Dendritic cell treated with granulocyte-macrophage colony-stimulating factor and Interleukin-4, amounts not matched to agents 40 ng/mL and 50 ng/mL, for 4 days (primary cell): ENCODE results near the gene PRKG1.
"Not testable (repeated sequence)": the region's sequence is repeated elsewhere in the genome, so short reads cannot be mapped to it uniquely, and the experiment has no call there.

ENCODE experiments used
- H3K27ac Mint-ChIP-seq: one replicate; pipeline ENCODE4 v1.8.0; 2022; ENCODE audit warnings: mild to moderate bottlenecking, mixed read lengths
- H3K27me3 Mint-ChIP-seq: one replicate; pipeline ENCODE4 v1.8.0; 2022; ENCODE audit warnings: mild to moderate bottlenecking, mixed read lengths
- H3K36me3 Mint-ChIP-seq: one replicate; pipeline ENCODE4 v1.8.0; 2022; ENCODE audit warnings: low read depth, mixed read lengths
- H3K4me1 Mint-ChIP-seq: one replicate; pipeline ENCODE4 v1.8.0; 2022; ENCODE audit warnings: low read depth, mixed read lengths
- H3K4me3 Mint-ChIP-seq: one replicate; pipeline ENCODE4 v1.8.0; 2022; ENCODE audit warnings: mild to moderate bottlenecking, moderate library complexity, mixed read lengths
- H3K9me3 Mint-ChIP-seq: one replicate; pipeline ENCODE4 v1.8.0; 2022; ENCODE audit warnings: mixed read lengths
- intact Hi-C: fragments of 100-400 bp; cut with micrococcal nuclease; formaldehyde crosslinking; loops from one replicate; pipeline ENCODE4 v1.15.0; 2022

The PRKG1 gene

DNA sequence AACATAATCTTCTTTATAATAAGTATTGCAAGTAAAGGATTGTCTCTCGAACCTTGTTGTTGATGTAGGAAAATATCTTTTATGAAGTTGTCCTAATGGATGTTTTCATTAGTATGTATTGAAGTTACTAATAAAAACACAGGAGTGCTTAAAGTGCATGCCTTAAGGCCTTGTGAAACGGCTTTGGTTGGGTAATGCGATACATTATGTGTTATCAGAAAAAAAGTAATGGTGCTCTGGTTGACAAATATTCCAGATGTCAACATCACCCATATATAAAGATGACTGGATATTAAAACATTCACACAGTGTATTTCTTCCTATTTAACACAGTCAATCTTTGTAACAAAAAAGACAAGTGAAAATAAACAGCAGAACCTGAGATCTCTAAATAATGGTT lies 310.7 kb downstream of the PRKG1 start:
- Mint-ChIP-seq H3K4me3 (no peak overlapping the region), H3K27ac (peak overlapping the region; percentile 19), H3K36me3 (no peaks in the 10 kb centered on the region), H3K9me3 (no peaks in the 10 kb centered on the region), H3K27me3 (no peaks in the 10 kb centered on the region), H3K4me1 (peaks cover 6% of the 10 kb centered on the region)
- intact Hi-C loops = loop anchor here (5.0 kb wide), 1 partner anchor 832 kb away; no protein-coding TSS in a partner anchor

DNA sequence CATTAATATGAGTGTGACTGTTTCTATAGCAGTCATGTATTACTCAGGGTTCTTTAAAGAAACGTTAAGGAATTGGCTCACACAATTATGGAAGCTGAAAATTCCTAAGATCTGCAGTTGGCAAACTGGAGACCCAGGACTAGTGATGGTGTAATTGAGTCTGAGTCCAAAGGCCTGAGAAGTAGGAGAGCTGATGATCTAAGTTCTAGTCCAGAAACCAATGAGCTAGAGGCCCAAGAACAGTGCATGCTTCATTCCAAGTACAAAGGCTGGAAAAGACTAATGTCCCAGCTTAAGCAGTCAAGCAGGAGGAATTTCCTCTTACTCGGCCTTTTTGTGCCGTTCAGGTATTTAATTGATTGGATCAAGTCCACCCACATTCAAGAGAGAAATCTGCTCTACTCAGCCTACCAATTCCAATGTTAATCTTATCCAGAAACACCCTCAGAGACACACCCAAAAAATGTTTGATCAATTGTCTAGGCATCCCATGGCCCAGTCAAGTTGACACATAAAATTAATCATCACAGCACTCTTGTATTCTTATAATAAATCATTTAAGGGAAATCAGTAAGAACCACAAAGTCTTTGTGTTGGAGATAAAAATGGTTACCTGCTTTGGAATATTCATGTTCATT lies 312.1 kb downstream of the PRKG1 start:
- no peak overlapping the region for H3K27ac Mint-ChIP-seq
- H3K36me3 Mint-ChIP-seq = no peaks in the 10 kb centered on the region
- intact Hi-C loops = loop anchor here (5.0 kb wide), 1 partner anchor 831 kb away; no protein-coding TSS in a partner anchor
- peaks cover 6% of the 10 kb centered on the region for H3K4me1 Mint-ChIP-seq
- H3K9me3 Mint-ChIP-seq = no peaks in the 10 kb centered on the region
- no peaks in the 10 kb centered on the region for H3K27me3 Mint-ChIP-seq
- H3K4me3 Mint-ChIP-seq = no peak overlapping the region

DNA sequence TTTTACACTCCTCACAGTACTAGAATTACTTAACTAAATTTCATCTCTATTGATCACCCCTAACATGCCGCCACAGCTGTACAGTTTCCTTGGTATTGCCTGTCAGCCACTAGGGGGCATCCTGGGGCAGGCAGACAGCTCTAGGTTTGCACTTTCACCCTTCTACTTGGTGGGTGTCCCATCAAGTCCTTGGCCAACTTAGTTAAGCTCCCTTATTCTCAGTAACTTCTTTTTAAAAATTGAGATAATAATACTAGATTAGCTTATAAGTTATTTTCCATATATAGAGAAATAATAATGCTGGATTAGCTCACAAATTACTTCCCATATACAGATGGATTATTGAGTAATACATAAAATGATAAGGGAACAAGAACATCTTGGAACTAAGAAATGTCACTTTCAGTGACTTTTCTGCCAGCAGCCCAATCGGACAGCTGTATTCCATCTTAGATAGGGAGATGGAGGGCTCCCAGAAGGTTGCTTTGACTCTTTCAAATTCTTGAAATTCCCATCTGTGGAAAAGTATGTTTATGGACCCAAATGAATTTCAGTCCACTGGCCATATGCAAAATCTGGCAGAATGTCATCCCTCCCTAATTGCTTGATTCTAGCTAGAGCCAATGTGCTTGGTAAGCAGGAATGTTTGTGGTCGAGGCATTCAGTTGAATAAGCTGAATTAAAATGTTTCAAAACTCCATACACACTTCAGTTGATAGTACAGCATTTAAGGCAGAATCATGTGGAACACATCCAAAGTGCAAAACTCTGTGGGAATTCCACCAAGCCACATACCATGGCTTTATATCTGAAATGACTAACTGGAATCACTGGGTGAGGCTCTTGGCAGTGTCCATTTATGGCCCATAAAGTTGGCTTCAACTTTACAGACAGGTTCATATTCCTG lies 315.4 kb downstream of the PRKG1 start:
- Mint-ChIP-seq H3K9me3 (no peaks in the 10 kb centered on the region), H3K27ac (no peak overlapping the region), H3K36me3 (no peaks in the 10 kb centered on the region), H3K4me1 (peaks cover 1% of the 10 kb centered on the region), H3K4me3 (no peak overlapping the region), H3K27me3 (no peaks in the 10 kb centered on the region)
- intact Hi-C loops = loop anchor here (1.0 to 5.0 kb wide), 2 partner anchors 571 to 828 kb away; no protein-coding TSS in a partner anchor

DNA sequence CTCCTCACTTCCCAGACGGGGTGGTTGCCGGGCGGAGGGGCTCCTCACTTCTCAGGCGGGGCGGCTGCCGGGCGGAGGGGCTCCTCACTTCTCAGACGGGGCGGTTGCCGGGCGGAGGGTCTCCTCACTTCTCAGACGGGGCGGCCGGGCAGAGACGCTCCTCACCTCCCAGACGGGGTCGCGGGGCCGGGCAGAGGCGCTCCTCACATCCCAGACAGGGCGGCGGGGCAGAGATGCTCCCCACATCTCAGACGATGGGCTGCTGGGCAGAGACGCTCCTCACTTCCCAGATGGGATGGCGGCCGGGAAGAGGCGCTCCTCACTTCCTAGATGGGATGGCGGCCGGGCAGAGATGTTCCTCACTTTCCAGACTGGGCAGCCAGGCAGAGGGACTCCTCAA lies 318.7 kb downstream of the PRKG1 start:
- H3K4me3 Mint-ChIP-seq, H3K36me3 Mint-ChIP-seq, H3K4me1 Mint-ChIP-seq, H3K27ac Mint-ChIP-seq, H3K9me3 Mint-ChIP-seq, intact Hi-C loops, H3K27me3 Mint-ChIP-seq: not testable (repeated sequence)

DNA sequence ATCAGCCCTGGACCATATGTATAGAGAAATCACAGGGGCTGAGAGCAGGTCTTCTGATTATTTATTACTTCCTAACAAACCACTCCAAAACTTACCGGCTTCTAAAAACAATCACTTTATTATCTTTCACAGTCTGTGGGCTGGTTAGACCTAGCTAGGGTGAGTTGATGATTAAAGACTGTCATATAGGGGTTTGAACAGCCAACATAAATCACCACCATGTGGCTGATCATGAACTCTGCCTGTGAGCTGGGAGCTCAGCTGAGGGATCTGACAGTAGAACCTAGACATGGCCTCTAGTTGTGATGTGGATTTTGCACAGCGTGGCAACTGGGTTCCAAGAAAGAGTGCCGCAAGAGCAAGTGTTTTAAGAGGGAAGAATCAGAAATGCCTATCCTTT lies 319.8 kb downstream of the PRKG1 start:
- Mint-ChIP-seq H3K36me3 (no peaks in the 10 kb centered on the region), H3K27me3 (no peaks in the 10 kb centered on the region), H3K4me3 (no peak overlapping the region), H3K4me1 (no peaks in the 10 kb centered on the region), H3K27ac (no peak overlapping the region), H3K9me3 (no peaks in the 10 kb centered on the region)
- intact Hi-C loops = no loop called here

DNA sequence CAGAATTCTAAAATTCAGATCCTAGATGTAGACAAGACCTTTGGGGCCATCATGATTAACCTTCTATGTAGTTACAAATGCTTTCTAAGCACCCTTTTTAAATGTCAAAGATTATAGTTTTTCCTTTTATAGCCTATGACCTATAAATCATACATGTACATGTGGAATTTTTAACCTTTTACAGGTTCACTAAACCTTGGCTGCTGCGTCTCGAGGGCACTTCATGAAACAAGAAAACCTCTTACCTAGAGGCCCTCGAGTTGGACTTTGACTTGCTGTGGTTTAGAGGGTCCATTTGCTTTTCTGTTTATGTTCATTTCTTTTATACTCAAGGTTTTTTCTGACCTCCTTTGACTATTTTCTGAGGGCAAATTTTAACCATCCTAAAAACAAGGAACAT lies 323.0 kb downstream of the PRKG1 start:
- Mint-ChIP-seq H3K27ac (no peak overlapping the region), H3K27me3 (no peaks in the 10 kb centered on the region), H3K4me1 (no peaks in the 10 kb centered on the region), H3K36me3 (no peaks in the 10 kb centered on the region), H3K9me3 (no peaks in the 10 kb centered on the region), H3K4me3 (no peak overlapping the region)
- intact Hi-C loops = no loop called here

DNA sequence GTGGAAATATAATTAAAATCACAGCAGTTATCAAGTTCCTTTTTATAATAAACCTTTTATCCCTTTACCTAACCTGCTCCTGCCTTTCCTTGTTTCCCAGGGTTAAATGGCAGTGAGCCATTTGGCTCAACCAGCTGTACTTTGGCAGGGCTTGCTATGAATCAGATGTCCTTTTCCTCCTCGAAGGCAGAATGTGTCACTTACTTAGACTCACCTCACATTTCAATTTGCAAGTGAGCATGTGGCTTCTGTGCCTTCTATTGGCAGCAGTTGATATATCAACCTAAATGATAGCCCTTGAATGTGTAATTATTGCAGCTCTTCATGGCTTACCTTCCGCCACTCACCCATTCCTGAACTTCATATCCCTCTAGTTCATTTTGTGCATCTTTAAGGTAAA lies 323.4 kb downstream of the PRKG1 start:
- Mint-ChIP-seq H3K4me1 (no peaks in the 10 kb centered on the region), H3K27ac (no peak overlapping the region)

DNA sequence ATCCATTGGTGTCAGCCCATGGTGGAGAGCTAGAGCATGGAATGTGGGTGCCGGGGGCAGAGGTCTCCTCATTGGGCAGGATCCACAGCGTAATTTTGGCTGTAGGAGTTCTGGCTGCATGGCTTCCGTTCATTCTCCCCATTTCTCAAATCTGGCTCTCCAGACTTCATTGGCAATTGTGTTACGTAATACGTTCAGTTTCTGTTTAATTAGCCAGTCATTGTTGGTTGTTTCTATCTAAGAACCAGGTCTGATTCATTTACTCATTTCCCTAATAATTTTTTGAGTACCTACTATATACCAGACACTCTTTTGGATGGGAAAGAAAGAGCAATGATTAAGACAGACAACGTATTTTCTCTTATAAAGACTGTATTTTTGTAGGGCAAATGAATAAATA lies 325.6 kb downstream of the PRKG1 start:
- Mint-ChIP-seq H3K4me3 (no peak overlapping the region), H3K27me3 (no peaks in the 10 kb centered on the region), H3K36me3 (no peaks in the 10 kb centered on the region), H3K4me1 (no peaks in the 10 kb centered on the region), H3K27ac (no peak overlapping the region), H3K9me3 (no peaks in the 10 kb centered on the region)
- intact Hi-C loops = no loop called here

More for the DNA sequence above, 323.4 kb downstream of the PRKG1 start:
- H3K27me3 Mint-ChIP-seq = no peaks in the 10 kb centered on the region
- intact Hi-C loops = no loop called here
- H3K9me3 Mint-ChIP-seq = no peaks in the 10 kb centered on the region
- no peaks in the 10 kb centered on the region for H3K36me3 Mint-ChIP-seq
- no peak overlapping the region for H3K4me3 Mint-ChIP-seq

DNA sequence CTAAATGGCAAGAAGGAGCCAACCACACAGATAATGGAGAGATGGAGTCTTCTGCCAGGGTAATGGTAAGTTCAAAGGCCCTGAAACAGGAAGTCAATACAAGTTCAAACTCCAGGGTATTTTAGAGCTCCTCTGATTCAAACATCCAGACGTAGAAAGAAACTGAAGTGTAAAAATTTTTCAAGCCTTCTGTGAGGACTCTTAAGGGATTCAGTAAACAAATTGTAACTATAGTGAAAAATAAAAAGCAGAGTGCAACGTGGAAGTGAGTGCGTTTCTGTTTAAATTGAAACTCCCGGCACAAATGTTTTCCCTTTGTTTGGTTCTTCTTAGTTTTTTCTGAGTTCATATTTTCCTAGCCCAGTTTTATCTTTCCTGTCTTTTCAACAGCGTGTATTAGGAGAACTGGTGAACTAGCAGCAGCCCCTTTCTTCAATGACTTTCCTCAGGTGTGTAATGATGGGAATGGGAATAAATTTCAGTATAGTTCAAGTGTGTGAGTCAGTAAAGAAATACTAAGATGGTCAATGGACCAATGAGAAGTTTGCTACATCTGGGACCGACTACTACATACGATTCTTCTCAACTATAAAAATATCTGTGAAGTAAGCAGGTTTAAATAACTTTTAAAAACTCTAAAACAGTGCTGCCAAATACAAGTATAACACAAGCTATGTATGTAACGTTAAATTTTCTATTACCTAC lies 326.3 kb downstream of the PRKG1 start:
- intact Hi-C loops = no loop called here
- Mint-ChIP-seq H3K27me3 (no peaks in the 10 kb centered on the region), H3K4me1 (no peaks in the 10 kb centered on the region), H3K27ac (no peak overlapping the region), H3K4me3 (no peak overlapping the region), H3K36me3 (no peaks in the 10 kb centered on the region), H3K9me3 (no peaks in the 10 kb centered on the region)

DNA sequence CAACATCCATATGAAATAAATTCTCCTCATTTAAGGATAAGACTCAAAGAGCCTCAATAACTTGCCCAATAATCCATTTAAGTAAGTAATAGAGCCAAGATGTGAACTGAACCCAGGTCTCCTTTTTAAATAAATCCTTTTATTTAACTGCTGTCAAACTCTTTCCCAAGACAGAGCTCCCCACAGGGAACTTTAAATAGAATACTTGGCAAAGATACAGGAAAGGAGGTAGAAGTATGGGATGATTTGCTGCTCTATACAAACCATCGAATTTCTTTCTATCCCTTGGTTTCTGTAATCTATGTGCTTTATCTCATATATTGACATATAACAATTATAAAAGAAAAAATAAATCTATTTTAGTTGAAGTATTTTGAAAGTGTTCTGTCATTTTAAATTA lies 329.2 kb downstream of the PRKG1 start:
- Mint-ChIP-seq H3K27me3 (no peaks in the 10 kb centered on the region), H3K36me3 (no peaks in the 10 kb centered on the region), H3K9me3 (peaks cover under 1% of the 10 kb centered on the region), H3K27ac (no peak overlapping the region), H3K4me3 (no peak overlapping the region), H3K4me1 (no peaks in the 10 kb centered on the region)
- intact Hi-C loops = no loop called here

DNA sequence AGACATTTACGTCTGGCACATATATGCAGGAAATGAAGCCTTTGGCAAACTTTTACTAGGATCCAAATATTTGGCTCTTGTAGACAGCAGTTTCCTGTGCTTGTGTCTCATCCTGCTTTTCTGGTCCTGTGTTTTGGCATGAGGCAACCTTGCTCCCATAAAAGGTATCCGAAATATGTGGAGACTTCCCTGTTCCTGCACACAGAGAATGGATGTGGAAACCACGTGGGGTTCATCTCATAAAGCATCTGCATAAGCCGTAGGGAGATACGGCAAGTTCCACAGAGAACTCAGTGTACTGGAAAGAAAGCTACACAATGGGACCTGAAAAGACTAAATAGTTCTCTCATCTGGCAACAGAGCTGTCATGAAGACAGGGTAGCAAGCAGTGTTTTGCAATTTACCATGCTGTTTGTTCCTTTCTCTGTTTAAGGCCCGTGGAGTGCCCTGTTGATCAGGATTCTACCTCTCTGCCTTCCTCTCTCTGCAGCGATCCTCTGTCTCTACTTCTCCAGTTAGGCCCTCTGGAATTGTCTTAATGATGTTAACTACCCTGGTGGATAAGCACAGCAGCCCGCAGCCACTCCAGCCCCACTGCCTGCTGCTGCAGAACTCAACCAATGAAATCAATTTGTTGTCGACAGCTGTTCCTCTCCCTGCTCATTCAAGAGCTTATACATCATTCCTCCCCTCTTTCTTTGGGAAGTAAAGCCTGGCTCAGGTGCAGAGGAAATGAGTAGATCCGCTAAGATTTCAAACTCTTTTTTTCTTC lies 331.5 kb downstream of the PRKG1 start:
- H3K9me3 Mint-ChIP-seq = peaks cover 7% of the 10 kb centered on the region
- H3K36me3 Mint-ChIP-seq = no peaks in the 10 kb centered on the region
- no peak overlapping the region for H3K4me3 Mint-ChIP-seq
- intact Hi-C loops = no loop called here
- H3K27me3 Mint-ChIP-seq = no peaks in the 10 kb centered on the region
- H3K27ac Mint-ChIP-seq = no peak overlapping the region
- no peaks in the 10 kb centered on the region for H3K4me1 Mint-ChIP-seq

DNA sequence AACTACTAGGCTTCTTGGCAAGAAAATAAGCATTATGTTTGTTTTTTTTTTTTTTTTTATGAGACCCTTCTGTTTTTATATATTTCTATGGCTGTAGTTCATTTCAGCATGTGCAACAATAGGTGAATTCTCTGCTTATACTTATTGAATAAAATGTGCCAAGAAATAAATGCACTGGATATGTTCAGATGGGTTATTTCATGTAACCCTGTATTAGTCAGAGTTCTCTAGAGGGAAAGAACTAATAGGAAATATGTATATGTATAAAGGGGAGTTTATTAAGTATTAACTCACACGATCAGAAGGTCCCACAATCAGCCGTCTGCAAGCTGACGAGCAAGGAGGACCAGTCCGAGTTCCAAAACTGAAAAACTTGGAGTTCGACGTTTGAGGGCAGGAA lies 332.3 kb downstream of the PRKG1 start:
- intact Hi-C loops = no loop called here
- H3K27me3 Mint-ChIP-seq = no peaks in the 10 kb centered on the region
- no peak overlapping the region for H3K4me3 Mint-ChIP-seq
- H3K36me3 Mint-ChIP-seq = no peaks in the 10 kb centered on the region
- no peaks in the 10 kb centered on the region for H3K4me1 Mint-ChIP-seq
- peaks cover 7% of the 10 kb centered on the region for H3K9me3 Mint-ChIP-seq
- H3K27ac Mint-ChIP-seq = no peak overlapping the region

DNA sequence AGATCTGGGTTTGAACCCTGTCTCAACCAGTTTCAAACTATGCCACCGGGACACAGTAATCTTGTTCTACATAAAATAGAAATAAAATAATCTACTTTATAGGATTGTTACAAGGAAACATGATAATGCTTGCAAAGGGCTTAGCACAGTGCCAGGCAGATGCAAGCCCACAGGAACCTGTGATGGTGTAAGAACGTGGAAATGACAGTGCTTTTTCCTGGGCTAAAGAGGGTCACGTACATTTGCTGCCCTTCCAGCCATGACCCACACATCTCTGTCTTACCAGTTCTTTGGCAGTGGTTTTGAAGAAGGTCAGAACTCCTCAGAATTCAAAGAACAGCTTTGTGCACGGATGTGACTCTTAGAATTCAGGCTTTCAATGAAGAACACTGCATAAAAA lies 342.2 kb downstream of the PRKG1 start:
- no peak overlapping the region for H3K27ac Mint-ChIP-seq
- H3K36me3 Mint-ChIP-seq = no peaks in the 10 kb centered on the region
- intact Hi-C loops = no loop called here
- H3K9me3 Mint-ChIP-seq = no peaks in the 10 kb centered on the region
- H3K4me1 Mint-ChIP-seq = no peaks in the 10 kb centered on the region
- H3K27me3 Mint-ChIP-seq = no peaks in the 10 kb centered on the region
- H3K4me3 Mint-ChIP-seq = no peak overlapping the region
